ENCODE measurements around the gene EDRF1. TPM values are rescaled to one million over a fixed set of nuclear protein-coding genes. Genes with fewer than 3 reads are reported as not detected.

Gene EDRF1
- total and polyA plus RNA-seq, 2 of the 8 experiments (the other 6 are each of a cell fraction or from before 2014, with no cell fraction given) = 19.9 to 37.8 TPM

GRCh38 chr10:125811251-125811650, 91.7 kb downstream of the EDRF1 start:
- Histone ChIP-seq H3K79me2 (ENCODE audit: control insufficient read depth in 1 of 2, insufficient read depth in 2 of 2, low read length in 2 of 2) (no peaks in the 10 kb centered on the region), H3K79me1 (ENCODE audit: low read depth, low read length) (no peaks in the 10 kb centered on the region), H3K36me3 (ENCODE audit: control insufficient read depth in 2 of 4, insufficient read depth in 4 of 4, low read length in 3 of 4) (peaks cover 2 to 41% (median 24%) of the 10 kb centered on the region in 4 experiments; a peak in 6 of 8 replicates), H3K23me2 (ENCODE audit: low read depth, low read length) (no peaks in the 10 kb centered on the region), H4K5ac (ENCODE audit: insufficient read length, low read depth, low read length) (no peak overlapping the region), H3K4me1 (replicated peaks in 1 of 4; ENCODE audit: control insufficient read depth in 3 of 4, insufficient read depth in 4 of 4, low read length in 3 of 4) (no peaks in the 10 kb centered on the region), H3K14ac (ENCODE audit: insufficient read length) (no peak overlapping the region), H3K9me3 (ENCODE audit: insufficient read depth in 2 of 2, low read depth in 1 of 2, low read length in 1 of 2) (no peaks in the 10 kb centered on the region), H2BK12ac (ENCODE audit: low read depth, low read length) (no peak overlapping the region), H4K8ac (ENCODE audit: extremely low read depth, insufficient read depth, low read length) (no peak overlapping the region), H2BK20ac (ENCODE audit: low read length) (no peak overlapping the region), H3K56ac (replicated peaks; ENCODE audit: insufficient read length, low read depth, low read length) (no peak overlapping the region), H2BK5ac (ENCODE audit: low read depth, low read length) (no peak overlapping the region), H3K4ac (replicated peaks; ENCODE audit: insufficient read length, low read depth, low read length) (no peak overlapping the region), H3K9ac (replicated peaks in 1 of 4; ENCODE audit: extremely low read depth in 1 of 4, low read depth in 3 of 4, low read length in 3 of 4) (no peak overlapping the region), H3K27me3 (replicated peaks in 1 of 4; ENCODE audit: control insufficient read depth in 3 of 4, extremely low read depth in 1 of 4, insufficient read depth in 3 of 4, low read length in 3 of 4) (no peaks in the 10 kb centered on the region), H2BK15ac (ENCODE audit: low read length) (no peak overlapping the region), H4K91ac (replicated peaks; ENCODE audit: insufficient read length, low read length) (no peak overlapping the region), H2AFZ (ENCODE audit: low read length) (no peak overlapping the region), H3K4me2 (ENCODE audit: insufficient read depth in 1 of 2, low read depth in 2 of 2, low read length in 2 of 2) (no peak overlapping the region), H2BK120ac (replicated peaks; ENCODE audit: low read depth, low read length) (no peak overlapping the region), H3K18ac (ENCODE audit: extremely low read depth, low read length) (no peak overlapping the region), H3K27ac (ENCODE audit: low read depth, low read length) (no peak overlapping the region), H4K20me1 (replicated peaks in 1 of 2; ENCODE audit: control insufficient read depth in 1 of 2, insufficient read depth in 2 of 2, low read length in 2 of 2) (peaks cover 0 to under 1% of the 10 kb centered on the region in 2 experiments), H3K4me3 (ENCODE audit: extremely low read depth in 1 of 4, insufficient read depth in 2 of 4, low read depth in 3 of 4, low read length in 4 of 4) (no peak overlapping the region), H2AK5ac (ENCODE audit: low read depth, low read length) (no peak overlapping the region), H3K23ac (ENCODE audit: insufficient read length) (no peak overlapping the region)
- ChIA-PET POLR2A (ENCODE audit: partially characterized antibody) (interaction anchor here (1.5 kb wide), 1 partner anchor 10 kb away, joined by 4 read pairs; no protein-coding TSS in a partner anchor), CTCF (ENCODE audit: partially characterized antibody) (no interaction called here)
- FAIRE-seq = no peak
- 88% methylated on average over 1 of the region's 1 CpG; no CpG with 5 or more reads in 1 of the 2 experiments for WGBS, 2 experiments (ENCODE audit: extremely low coverage in 1 of 2, insufficient coverage in 1 of 2, insufficient read length in 1 of 2, insufficient replicate concordance in 2 of 2, low coverage in 1 of 2, low lambda C conversion rate in 2 of 2, missing lambda C conversion rate in 1 of 2)
- DNase-seq (ENCODE audit: low read depth in 1 of 2, low spot score in 2 of 2) = no peak
- no peak for TF ChIP-seq NANOG (IDR thresholded peaks at IDR 0.05; ENCODE audit: insufficient read depth, low read depth, low read length, poor library complexity, severe bottlenecking)
- TF ChIP-seq KDM1A (IDR thresholded peaks at IDR 0.05; ENCODE audit: borderline replicate concordance, low read length) = no peak
- TF ChIP-seq SIRT6 (IDR thresholded peaks at IDR 0.05; ENCODE audit: low read length) = no peak
- no peak for TF ChIP-seq FOSL1 (IDR thresholded peaks at IDR 0.05; ENCODE audit: insufficient read depth, low read depth, low read length)
- no peak for TF ChIP-seq RBBP5 (IDR thresholded peaks at IDR 0.05; ENCODE audit: borderline replicate concordance, low read depth, low read length)
- no peak for TF ChIP-seq JUND (IDR thresholded peaks at IDR 0.05; ENCODE audit: low read length)
